Thoracic aorta (tissue), 2 donors: ENCODE data around the gene CHPF. TPM values are rescaled to one million over a fixed set of nuclear protein-coding genes. Genes with fewer than 3 reads are reported as not detected.

ENCODE experiments used
- ATAC-seq: fragments of 150-250 bp; one replicate; pipeline ENCODE4 v1.8.0; 2017; ENCODE audit warnings: low read depth; ENCODE audit not compliant: insufficient number of reproducible peaks, low FRiP score
- DNase-seq: peaks from one replicate; pipeline ENCODE4 v3.0.0-alpha.2; 2020; ENCODE audit warnings: low spot score
- H3K27ac ChIP-seq, 2 donors: fragments of 200-600 bp; sonication (generic); 1 replicate in 1 of 2; 2 replicates in 1 of 2; pipeline ENCODE4 v1.5.1; 2016; ENCODE audit warnings: mild to moderate bottlenecking in 2 of 2, moderate library complexity in 2 of 2
- H3K27me3 ChIP-seq: fragments of 200-600 bp; sonication (generic); replicated peaks from 2 replicates; pipeline ENCODE4 v1.6.0; 2016; ENCODE audit warnings: mild to moderate bottlenecking; ENCODE audit not compliant: insufficient read depth
- H3K36me3 ChIP-seq: fragments of 200-600 bp; sonication (generic); one replicate; pipeline ENCODE4 v1.5.1; 2016
- H3K4me1 ChIP-seq, 2 donors: fragments of 200-600 bp; sonication (generic); 1 replicate in 1 of 2; 2 replicates in 1 of 2; pipeline versions ENCODE4 v1.5.1 to v1.6.0; 2016; ENCODE audit warnings: low read depth in 2 of 2, mild to moderate bottlenecking in 1 of 2; ENCODE audit not compliant: control insufficient read depth in 1 of 2
- H3K4me3 ChIP-seq: fragments of 200-600 bp; sonication (generic); 2 replicates; pipeline ENCODE4 v1.5.1; 2016; ENCODE audit warnings: mild to moderate bottlenecking
- H3K9me3 ChIP-seq: fragments of 200-600 bp; sonication (generic); 2 replicates; pipeline ENCODE4 v1.5.1; 2016
- CTCF ChIP-seq: fragments of 200-600 bp; sonication (generic); IDR thresholded peaks from one replicate; pipeline ENCODE4 v1.5.1; 2019; ENCODE audit warnings: antibody characterized with exemption
- total RNA-seq, 2 donors: library from RNA; depleted of rRNA; stranded (reverse); fragments of >200 nt; gene quantifications; one replicate each; pipeline versions ENCODE4 v1.1.0 to v1.2.3, GENCODE V29; 2016

CHPF gene
- total RNA-seq, 2 donors from 2014 or later = 184 to 269 TPM

DNA sequence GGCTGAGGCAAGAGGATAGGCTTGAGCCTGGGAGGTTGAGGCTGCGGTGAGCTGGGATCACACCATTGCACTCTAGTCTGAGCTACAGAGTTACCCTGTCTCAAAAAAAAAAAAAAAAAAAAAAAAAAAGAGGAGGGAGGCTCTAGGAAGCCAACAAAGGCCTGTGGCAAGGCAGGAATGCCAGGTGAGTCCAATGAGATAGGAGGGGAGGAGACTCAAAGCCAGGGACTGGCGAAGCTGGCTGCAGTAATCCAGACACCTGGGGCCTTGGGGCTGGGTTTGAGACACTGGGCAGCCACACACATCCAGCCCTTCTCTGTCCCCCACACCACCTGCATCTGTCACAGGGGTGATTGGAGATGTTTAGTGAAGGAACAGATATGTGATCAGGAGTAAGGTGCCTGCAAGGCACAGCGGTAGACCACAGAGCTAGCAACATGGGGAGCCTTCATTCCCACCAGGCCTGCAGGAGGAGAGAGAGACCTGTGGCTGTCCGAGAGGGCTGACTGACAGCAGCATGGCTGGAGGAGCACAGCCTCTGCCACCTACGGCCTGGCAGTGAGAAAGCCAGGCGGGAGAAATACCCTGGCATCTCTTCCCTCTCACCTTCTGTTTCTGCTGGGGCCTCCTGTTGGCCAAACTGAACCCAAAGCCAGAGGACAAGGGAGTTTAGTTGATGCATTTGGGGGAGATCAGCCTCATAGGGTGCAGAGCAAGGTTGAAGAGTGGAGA is 9.5 kb downstream of the CHPF start:
- Histone ChIP-seq H3K27me3 (no peaks in the 10 kb centered on the region), H3K36me3 (peaks cover 4% of the 10 kb centered on the region)
- no peak for TF ChIP-seq CTCF

GRCh38 chr2:219532378-219532649 is 11.3 kb downstream of the CHPF start:
- DNase-seq = no peak
- no peak overlapping the region for H3K27ac ChIP-seq
- peaks cover 0 to 9% of the 10 kb centered on the region in 2 donors for H3K4me1 ChIP-seq
- no peak for TF ChIP-seq CTCF
- no peak overlapping the region for H3K4me3 ChIP-seq
- no peaks in the 10 kb centered on the region for H3K36me3 ChIP-seq
- no peak for ATAC-seq
- no peaks in the 10 kb centered on the region for H3K9me3 ChIP-seq
- H3K27me3 ChIP-seq = no peaks in the 10 kb centered on the region

More for the DNA sequence above, 9.5 kb downstream of the CHPF start:
- DNase-seq (no peak), ATAC-seq (no peak)
- no peak overlapping the region for H3K27ac ChIP-seq
- no peaks in the 10 kb centered on the region for H3K9me3 ChIP-seq
- no peak overlapping the region for H3K4me3 ChIP-seq
- peaks cover 0 to 9% of the 10 kb centered on the region in 2 donors for H3K4me1 ChIP-seq

- Histone ChIP-seq H3K36me3 (no peaks in the 10 kb centered on the region), H3K4me3 (no peak overlapping the region), H3K9me3 (no peaks in the 10 kb centered on the region), H3K4me1 (peaks cover 0 to 9% of the 10 kb centered on the region in 2 donors), H3K27me3 (no peaks in the 10 kb centered on the region), H3K27ac (no peak overlapping the region)
- DNase-seq (no peak), ATAC-seq (no peak)
- TF ChIP-seq CTCF = no peak
Observed at GRCh38 chr2:219531639-219532377, 11.8 kb downstream of the CHPF start.

DNA sequence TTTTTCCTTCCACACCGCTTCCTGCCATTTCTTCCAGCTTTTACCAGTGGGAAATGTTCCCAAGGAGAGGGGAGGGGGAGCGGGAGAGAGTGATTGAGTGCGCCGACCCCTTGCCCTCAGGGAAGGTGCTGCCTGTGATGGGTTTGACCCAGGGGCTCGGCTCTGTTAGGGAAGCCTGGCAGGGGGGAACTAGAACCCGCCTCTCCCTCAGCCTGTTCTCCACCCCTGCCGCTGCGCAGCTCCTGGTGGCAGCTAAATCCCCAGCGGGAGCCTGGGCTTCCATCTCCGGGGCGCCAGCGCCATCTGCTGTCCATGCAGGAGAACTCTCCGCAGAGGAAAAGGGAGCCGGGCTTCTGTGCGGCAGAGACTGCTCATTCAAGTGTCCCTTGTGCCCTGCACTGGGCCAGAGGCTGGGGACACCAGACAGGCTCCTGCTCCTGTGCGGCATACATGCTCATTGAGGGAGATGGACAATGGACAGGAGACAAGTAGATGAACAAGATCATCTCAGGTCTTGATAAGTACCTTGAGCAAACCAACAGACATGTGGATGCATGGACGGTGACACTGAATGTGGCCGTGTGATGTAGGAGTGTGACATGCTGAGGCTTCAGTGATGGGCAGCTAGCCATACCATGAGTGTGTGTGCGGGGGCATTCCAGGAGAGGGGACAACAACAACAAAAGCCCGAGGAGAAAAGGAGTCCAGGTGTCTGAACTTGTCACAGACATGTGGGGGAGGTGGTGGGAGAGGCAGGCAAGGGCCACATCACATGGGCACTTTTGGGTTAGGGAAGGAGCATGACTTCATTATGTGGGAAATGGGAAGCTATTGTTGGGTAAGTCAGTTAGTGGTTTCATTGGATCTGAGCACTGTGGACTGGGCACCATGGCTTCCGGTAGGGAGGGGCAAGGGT is 13.3 kb downstream of the CHPF start:
- no peak overlapping the region for H3K27ac ChIP-seq
- H3K27me3 ChIP-seq = no peaks in the 10 kb centered on the region
- peaks cover 0 to 9% of the 10 kb centered on the region in 2 donors for H3K4me1 ChIP-seq
- peak; percentile 98 for TF ChIP-seq CTCF
- no peak for DNase-seq
- no peaks in the 10 kb centered on the region for H3K9me3 ChIP-seq
- no peaks in the 10 kb centered on the region for H3K36me3 ChIP-seq
- peak; percentile 67 for ATAC-seq
- peak overlapping the region; percentile 63 for H3K4me3 ChIP-seq

- no peaks in the 10 kb centered on the region for H3K36me3 ChIP-seq
- ATAC-seq (no peak), DNase-seq (no peak)
- no peaks in the 10 kb centered on the region for H3K27me3 ChIP-seq
- no peak overlapping the region for H3K4me3 ChIP-seq
- H3K4me1 ChIP-seq = peaks cover 0 to 20% of the 10 kb centered on the region in 2 donors
- no peak overlapping the region for H3K27ac ChIP-seq
- no peak for TF ChIP-seq CTCF
- no peaks in the 10 kb centered on the region for H3K9me3 ChIP-seq
Observed at GRCh38 chr2:219527472-219527871, 16.1 kb downstream of the CHPF start.
